Inflammatory macrophage treated with lipopolysaccharide for 1 hour (primary cell): ENCODE results near the gene CRLF3.

ENCODE experiments used
- DNase-seq, 2 donors: peaks; one replicate each; pipeline ENCODE4 v3.0.0-alpha.2; 2020 to 2022

CRLF3 gene, protein sequence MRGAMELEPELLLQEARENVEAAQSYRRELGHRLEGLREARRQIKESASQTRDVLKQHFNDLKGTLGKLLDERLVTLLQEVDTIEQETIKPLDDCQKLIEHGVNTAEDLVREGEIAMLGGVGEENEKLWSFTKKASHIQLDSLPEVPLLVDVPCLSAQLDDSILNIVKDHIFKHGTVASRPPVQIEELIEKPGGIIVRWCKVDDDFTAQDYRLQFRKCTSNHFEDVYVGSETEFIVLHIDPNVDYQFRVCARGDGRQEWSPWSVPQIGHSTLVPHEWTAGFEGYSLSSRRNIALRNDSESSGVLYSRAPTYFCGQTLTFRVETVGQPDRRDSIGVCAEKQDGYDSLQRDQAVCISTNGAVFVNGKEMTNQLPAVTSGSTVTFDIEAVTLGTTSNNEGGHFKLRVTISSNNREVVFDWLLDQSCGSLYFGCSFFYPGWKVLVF

DNA sequence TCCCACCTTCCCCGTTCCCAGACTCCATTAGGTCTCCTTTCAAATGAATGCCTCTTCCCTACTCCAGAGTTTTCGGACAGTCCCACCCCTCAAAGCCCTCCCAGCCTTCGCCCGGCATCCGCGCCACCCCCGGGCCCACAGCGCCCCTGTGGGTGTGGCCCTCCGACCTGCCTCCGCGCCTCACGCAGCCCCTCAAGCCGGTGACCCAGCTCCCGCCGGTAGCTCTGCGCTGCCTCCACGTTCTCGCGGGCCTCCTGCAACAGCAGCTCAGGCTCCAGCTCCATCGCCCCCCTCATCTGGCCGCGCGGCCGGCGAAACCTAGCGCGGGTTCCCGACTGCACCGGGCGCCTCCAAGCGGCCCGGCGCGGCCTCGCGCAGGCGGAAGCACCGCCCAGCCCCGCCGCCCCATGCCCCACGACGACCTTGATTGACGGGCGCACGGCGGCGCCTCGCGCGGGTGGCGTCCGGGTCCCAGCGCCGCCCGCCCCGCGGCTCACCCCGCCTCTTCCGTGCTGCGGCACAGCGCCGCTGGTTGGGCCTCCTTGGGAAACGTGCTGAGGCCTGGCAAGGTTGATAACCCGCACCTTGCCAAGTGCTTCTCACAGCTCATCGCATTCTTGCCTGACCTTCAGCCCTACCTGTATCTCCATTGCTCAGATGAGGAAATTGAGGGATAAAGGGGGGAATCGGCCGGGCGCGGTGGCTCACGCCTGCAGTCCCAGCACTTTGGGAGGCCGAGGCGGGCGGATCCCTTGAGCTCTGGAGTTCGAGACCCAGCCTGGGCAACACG is at the start of gene CRLF3:
CRLF3 (minus strand) TSS at position 337 of the 790 bp plus-strand sequence; CDS start at position 296, 41 bp downstream.
- peak; percentile 86 to 89 for DNase-seq

DNA sequence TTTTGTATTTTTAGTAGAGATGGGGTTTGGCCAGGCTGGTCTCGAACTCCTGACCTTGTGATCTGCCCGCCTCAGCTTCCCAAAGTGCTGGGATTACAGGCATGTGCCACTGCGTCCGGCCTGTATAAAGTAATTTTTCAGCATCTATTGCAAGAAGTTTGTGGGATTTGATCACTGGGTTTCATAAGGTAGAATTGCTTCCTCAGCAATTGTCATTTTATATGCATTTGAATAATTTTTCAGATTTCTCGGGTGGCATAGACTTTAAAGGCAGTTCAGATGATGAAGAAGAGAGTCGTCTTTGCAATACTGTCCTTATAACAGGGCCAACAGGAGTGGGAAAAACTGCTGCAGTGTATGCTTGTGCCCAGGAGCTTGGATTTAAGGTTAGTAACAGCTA is 44.5 kb upstream of the CRLF3 start:
- DNase-seq = no peak

DNA sequence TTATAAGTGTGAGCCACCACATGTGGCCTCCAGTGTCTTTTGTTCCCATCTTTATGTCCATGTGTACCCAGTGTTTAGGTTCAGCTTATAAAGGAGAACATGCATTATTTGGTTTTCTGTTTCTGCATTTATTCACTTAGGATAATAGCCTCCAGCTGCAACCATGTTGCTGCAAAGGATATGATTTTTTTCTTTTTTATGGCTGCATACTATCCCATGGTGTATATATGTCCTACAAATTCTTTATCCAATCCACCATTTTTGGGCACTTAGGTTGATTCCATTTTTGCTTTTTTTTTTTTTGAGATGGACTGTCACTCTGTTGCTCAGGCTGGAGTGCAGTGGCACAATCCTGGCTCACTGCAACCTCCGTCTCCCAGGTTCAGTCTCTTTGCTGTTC is 40.1 kb upstream of the CRLF3 start:
- DNase-seq = no peak

DNA sequence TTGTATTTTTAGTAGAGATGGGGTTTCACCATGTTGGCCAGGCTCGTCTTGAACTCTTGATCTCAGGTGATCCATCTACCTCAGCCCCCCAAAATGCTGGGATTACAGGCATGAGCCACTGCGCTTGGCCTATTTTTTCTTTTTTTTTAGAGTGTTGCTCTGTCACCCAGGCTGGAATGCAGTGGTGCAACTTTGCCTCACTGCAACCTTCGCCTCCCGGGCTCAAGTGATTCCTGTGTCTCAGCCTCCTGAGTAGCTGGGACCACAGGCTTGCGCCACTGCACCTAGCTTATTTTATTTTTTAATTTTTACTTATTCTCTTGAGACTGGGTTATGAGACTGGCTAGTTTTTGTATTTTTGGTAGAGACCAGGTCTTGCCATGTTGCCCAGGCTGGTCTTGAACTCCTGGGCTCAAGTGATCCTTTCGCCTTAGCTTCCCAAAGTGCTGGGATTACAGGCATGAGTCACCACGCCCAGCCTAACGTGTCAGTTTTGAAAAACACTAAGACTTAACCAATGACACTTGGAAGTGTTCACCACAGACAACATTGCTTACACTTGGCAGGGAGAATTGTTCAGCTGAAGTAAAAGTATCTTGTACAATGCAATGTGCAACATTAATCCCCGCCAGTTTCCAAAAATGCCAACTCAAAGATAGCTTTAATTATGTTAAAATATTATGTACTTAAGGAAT is 34.2 kb upstream of the CRLF3 start:
- DNase-seq = no peak

DNA sequence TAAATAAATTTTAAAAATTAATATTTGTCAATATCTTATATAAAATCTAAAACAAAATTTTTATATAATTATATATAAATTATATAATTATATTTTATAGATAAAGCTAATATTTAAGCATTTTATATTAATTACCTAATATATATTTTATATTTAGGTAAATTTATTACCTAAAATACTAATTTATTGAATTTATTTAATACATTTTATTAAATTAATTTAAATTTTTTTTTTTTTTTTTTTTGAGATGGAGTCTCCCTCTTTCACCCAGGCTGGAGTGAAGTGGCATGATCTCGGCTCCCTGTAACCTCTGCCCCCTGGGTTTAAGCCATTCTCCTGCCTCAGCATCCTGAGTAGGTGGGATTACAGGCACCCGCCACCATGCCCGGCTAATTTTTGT is 29.7 kb upstream of the CRLF3 start:
- DNase-seq = no peak

DNA sequence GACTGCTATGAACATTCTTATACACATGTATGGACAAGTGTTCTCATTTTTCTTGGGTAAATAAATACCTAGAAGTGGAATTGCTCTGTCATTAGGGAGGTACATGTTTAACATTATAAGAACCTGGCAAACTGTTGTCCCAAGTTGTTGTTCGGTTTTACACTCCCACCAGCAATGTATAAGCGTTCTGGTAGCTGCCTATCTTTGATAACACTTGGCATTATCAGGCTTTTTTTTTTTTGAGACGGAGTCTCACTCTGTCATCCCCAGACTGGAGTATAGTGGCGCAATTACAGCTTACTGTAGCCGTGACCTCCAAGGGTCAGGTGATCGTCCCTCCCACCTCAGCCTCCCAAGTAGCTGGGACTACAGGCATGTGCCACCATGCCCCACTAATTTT is 23.5 kb upstream of the CRLF3 start:
- DNase-seq = no peak

DNA sequence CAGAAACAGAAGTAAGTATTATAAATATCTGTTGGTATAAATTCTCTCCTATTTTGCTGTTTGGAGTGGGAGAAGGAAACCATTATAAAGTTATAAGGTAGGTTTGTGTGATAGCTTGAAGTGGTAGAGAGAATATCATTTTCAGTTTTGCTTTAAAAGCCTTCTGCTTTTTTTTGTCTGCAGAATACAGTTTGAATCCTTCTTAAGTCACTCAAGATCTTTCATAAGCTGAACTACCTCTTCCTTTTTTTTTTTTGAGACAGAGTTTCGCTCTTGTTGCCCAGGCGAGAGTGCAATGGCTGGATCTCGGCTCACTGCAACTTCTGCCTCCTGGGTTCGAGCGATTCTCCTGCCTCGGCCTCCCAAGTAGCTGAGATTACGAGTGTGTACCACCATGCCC is 16.3 kb upstream of the CRLF3 start:
- peak; percentile 66 to 79 for DNase-seq

DNA sequence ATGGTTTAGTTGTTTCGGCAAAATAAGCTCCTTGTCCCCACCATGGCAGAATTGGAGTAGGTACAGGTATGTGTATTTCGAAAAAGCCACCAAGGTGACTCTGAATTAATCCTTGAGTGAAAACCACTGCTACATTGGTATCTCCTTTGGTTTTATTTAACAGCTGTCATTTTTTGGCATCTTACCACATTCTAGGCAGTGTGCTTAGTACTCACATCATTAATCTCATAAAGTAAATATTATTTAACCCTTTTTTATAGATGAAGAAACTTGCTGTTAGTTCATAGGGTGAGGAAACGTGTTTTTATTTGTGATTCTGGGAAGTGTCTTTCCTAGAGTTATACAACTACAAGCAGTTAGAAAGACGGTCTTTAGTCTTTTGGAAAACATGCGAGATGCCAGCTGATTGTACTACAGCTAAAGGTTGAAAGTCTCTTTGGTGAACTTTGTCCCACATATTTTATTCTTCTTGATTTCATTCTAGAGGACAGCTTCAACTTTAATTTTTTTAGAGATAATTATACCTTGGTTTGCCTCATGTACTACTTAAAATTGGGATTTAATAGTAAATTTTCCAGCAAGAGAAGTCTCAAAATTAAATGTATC is 13.8 kb upstream of the CRLF3 start:
- no peak for DNase-seq

DNA sequence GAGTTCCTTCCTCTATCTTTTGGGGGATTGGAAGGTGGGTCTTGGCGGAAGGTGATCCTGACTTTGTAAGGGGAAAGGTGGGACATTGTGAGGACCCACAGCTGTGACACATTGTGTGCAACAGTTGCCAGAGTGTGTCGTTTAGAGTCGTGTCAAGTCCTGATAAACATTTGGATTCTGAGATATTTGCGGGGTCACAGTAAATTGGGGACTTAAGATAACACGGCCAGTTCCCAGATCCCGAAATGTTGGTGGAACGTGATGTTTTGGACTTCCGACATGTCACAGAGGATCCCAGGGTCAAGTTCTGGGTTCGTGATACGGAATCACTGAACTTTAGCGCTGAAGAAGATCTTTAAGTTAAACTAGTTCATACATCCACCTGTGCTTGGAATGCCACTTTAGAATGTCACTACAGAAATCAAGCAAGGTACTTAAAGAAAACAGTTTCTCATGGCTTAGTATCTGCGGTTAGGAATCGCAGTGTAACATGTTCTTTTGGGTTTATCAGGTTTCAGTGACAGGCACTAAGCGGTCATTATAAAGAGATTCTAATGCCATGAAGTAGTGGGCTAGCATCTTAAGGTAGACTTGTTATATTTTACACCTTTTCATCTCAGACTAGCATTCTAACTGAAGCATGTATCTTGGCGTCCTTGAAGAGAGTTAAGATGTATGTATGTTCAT is 8.1 kb upstream of the CRLF3 start:
- DNase-seq = no peak

DNA sequence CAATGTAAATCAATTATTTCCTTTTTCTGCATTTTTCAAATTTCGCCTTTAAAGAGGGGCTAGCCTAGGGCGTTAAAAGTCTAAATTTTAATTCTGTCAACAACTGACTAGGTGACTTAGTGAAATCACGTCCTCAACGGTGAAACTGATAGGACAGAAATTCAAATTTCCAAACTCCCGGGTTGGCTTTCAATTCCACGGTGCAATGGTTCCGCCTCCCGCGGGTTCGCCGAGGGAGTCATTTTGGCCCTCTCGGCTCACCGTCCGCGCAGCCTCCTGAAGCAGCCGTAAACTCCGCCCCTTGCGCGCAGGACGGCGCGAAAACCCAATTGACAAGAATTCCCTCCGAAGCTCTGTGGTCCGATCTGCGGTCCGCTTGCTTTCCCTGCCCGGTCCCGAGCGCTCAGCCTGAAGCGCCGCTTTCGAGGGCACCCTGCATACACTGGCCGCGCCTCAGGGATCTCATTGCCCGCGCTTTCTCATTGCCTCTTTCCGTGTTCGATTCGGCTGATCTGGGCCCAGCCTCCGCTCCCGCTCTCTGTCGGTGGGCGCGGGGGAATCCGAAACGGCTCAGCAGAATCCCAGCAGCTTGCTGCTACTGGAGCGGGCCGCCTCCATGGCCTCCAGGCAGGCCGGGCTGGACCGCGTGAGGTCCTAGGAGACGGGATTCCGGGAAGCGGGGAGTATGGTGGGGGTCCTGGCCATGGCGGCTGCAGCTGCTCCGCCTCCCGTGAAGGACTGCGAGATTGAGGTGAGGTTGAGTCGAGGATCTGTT is 7.4 kb upstream of the CRLF3 start, which contains the start of gene ATAD5:
ATAD5 (plus strand) TSS at position 304 of the 775 bp plus-strand sequence; CDS start at position 686, 382 bp downstream.
- DNase-seq = peak; percentile 87 to 93

DNA sequence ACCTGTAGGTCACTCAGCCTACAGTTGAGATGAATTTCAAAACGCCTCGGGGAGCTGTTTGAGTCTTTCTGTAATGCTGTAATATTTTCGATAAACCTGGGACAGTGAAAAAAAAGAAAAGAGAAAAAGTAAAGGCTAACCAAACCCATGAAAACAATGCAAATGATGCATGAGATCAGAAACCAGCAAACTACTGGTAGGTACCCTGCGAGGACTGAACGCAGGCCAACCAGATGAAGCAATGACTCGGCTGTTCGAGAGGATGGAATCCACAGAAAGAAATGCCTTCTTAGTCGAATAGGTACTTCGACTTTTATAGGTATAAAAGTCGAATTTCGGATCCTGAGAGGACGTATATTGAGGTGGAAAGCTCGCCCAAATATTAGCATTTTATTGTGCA is 6.8 kb upstream of the CRLF3 start:
- DNase-seq = no peak

DNA sequence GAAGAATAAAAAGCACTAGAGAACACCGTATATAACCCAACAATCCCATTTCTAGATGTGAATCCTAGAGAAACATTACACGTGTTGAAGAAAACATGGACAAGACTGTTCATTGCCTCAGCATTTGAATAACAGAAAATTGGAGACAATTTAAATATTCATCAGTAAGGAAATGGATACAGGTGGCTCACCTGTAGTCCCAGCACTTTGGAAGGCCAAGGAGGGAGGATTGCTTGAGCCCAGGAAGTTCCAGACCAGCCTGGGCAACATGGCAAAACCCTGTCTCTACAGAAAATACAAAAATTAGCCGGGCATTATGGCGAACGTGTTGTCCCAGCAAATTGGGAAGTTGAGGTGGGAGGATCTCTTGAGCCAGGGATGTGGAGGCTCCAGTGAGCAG is 4.5 kb upstream of the CRLF3 start:
- DNase-seq = no peak

DNA sequence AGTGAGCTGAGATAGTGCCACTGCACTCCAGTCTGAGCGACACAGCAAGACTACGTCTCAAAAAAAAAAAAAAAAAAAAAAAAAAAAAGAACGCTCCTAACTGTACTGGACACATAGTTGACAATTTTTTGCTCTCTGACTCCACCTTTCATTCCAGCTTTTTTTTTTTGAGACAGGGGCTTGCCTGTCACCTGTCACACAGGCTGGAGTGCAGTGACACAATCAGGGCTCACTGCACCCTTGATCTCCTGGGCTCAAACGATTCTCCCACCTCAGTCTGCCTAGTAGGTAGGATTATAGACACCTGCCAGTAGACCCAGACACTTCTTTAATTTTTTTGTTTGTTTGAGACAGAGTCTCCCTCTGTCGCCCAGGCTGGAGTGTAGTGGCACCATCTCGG is 2.6 kb upstream of the CRLF3 start:
- DNase-seq = no peak

DNA sequence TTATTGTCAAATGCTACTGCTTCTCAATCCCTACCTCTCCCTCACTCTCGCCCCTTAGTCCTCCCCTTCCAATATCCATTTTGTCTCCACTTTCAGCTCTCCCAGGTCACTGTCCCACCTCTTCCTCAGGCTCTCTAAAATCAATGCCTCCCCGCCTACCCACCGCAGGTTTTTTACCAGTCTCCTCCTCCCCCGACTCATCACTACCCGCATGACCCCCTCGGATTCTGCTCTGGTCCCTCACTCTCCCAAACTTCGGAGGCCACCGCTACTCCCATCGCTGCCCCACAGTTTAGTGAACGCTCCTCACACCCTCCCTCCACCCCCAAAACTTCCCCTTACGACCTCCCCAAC is 513 bp downstream of the CRLF3 start:
- peak in 1 of 2 donors; percentile 22 for DNase-seq

DNA sequence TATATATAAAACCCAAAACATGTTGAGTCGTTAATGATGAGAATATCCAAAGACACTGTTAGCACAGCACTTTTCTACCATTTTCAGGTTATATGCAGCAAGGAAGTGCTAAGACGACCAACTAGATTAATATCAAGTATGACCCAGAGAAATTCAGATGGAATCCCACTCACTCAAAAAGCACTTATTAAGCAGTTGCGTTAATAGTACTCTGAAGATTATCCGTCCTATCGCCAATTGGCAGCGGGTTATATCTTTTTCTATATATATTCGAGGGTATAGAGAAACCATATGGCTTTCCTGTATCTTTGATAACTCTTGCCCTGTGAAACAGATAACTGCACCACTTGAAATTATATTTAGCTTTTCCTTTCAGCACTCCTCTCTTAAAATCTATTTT is 1.1 kb downstream of the CRLF3 start:
- DNase-seq = no peak

DNA sequence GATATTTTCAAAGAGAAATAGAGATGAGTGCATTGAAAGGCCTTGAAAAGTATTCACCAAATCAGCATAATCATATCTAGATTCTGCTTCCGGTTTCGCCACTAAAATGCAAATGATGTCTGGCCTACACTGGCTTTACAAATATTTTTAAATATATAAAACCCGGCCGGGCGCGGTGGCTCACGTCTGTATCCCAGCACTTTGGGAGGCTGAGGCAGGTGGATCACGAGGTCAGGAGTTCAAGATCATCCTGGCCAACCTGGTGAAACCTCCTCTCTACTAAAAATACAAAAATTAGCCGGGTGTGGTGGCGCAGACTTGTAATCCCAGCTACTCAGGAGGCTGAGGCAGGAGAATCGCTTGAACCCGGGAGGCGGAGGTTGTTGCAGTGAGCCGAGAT is 1.6 kb downstream of the CRLF3 start:
- peak; percentile 41 to 50 for DNase-seq

DNA sequence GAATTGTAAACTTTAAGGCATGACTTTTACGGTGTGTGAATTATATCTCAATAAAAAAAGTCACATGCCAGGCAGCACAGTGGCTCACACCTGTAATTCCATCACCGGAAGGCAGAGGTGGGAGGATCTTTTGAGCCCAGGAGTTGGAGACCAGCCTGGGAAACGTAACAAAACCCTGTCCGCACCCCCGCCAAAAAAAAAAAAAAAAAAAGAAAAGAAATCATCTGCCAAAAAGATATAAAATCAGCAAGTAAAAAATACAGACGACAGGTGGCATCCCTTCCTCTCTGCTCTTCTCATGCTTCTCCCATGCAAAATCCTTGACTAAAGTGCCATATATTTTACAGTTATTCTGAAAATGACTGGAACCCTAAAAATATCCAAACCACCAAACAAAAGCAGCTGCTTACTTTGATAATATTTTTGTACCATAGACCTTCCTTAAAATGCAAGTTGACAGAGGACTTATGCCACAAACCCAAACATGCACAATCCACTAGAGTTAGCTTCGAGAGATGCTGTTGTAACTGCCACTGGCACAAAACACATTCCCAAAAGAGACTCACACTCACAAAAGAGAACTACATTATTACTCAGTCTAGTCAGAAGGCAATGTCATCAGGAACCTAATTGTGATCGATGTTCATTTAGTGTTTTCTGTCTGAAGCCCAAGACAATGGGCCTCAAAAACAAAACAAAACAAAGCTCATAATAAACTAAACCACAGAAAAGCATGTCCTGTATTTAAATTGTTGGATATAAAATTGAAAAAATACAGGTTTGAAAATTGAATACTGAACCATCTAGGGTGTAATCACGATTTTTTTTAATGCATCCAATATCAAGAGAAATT is 2.4 kb downstream of the CRLF3 start:
- DNase-seq = peak in 1 of 2 donors; percentile 33

DNA sequence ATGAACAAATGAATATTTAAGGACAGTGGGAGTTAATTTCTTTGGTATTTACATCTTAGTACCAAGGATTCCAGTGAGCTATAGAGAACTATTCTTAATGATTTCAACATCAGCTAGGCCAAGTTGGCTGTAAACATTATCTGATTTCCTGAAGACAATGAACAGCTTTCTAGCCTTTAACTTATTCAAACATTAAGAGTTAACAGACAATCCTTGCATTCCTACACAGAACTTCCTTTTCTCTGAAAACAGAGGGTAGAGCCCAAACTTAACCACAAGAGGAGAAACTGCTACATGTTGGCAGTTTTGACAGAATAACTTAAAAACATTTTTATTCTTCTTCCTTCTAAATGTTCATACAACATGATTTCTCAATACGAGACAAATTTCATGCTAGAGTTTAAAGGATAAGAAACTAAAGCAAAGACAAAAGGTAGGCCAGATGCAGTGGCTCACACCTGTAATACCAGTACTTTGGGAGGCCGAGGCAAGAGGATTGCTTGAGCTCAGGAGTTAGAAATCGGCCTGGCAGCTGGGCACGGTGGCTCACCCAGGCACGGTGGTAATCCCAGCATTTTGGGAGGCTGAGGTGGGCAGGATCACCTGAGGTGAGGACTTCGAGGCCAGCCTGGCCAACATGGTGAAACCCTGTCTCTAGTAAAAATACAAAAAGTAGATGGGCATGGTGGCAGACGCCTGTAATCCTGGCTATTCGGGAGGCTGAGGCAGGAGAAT is 4.4 kb downstream of the CRLF3 start:
- DNase-seq = no peak

DNA sequence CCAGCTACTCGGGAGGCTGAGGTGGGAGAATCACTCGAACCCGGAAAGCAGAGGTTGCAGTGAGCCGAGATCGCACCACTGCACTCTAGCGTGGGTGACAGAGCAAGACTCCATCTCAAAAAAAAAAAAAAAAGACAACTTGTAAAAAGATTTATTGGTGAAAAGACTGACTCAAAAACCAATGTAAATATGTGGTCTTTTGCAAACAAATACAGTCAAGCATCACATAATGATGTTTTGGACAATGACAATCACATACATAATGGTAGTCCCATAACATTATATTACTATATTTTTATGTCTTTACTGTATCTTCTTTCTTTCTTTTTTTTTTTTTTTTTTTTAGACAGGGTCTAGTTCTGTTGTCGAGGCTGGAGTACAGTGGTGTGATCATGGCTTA is 8.3 kb downstream of the CRLF3 start:
- no peak for DNase-seq

DNA sequence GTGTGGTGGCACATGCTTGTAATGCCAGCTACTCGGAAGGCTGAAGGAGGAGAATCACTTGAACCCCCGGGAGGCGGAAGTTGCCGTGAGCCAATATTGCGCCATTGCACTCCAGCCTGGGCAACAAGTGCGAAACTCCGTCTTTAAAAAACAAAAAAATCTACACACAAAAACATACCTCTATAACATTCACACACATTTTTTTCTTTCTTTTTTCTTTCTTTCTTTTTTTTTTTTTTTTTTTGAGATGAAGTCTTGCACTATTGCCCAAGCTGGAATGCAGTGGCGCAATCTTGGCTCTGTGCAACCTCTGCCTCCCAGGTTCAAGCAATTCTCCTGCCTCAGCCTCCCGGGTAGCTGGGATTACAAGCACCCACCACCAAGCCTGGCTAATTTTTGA is 9.6 kb downstream of the CRLF3 start:
- peak; percentile 56 to 58 for DNase-seq
